Measurements from ENCODE around the gene AP2B1.

AP2B1 gene

DNA sequence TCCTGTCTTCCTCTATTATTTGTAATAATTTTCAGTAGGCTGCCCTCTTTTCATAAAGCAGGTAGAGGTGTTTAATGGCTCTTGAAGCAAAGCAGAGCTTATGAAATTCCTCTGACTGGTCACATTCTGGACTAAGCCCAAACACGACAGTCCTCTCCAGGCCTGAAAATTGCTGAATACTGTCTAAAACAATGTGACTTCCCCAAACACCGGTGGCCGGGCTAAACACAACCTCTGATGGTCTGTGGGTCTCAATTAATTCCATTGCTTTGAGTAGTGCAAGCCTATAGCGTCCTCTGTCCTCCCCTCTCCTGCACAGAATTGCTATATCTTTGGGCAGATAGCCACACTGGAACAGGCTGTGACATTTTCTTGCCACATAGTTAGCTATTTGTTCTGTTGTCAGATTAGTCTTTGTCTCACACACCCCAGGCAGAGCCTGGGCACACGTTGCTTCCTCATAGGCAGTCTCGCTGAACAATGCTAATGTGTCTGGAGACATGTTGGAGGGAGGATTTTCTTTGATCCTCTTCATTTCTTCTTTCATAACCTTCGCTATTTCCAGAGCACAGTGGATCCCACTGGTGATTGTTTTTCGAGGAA lies 38.8 kb upstream of the AP2B1 start:
- H3K9me2 ChIP-seq (replicated peaks; ENCODE audit: control insufficient read depth, low read length) = no peaks in the 10 kb centered on the region
- H4K20me1 ChIP-seq (ENCODE audit: control insufficient read depth, insufficient read depth, low read depth, low read length) = no peaks in the 10 kb centered on the region
- H3K4me3 ChIP-seq (ENCODE audit: low read length) = no peak overlapping the region
- TF ChIP-seq EZH2phosphoT487 (IDR thresholded peaks at IDR 0.05; ENCODE audit: borderline replicate concordance, low read length) = no peak
- TF ChIP-seq, protein P1, sequence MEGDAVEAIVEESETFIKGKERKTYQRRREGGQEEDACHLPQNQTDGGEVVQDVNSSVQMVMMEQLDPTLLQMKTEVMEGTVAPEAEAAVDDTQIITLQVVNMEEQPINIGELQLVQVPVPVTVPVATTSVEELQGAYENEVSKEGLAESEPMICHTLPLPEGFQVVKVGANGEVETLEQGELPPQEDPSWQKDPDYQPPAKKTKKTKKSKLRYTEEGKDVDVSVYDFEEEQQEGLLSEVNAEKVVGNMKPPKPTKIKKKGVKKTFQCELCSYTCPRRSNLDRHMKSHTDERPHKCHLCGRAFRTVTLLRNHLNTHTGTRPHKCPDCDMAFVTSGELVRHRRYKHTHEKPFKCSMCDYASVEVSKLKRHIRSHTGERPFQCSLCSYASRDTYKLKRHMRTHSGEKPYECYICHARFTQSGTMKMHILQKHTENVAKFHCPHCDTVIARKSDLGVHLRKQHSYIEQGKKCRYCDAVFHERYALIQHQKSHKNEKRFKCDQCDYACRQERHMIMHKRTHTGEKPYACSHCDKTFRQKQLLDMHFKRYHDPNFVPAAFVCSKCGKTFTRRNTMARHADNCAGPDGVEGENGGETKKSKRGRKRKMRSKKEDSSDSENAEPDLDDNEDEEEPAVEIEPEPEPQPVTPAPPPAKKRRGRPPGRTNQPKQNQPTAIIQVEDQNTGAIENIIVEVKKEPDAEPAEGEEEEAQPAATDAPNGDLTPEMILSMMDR (IDR thresholded peaks at IDR 0.05; ENCODE audit: low read depth, low read length, poor library complexity, severe bottlenecking) = no peak
- no peaks in the 10 kb centered on the region for H3K9me3 ChIP-seq (ENCODE audit: control insufficient read depth, insufficient read depth, low read length)
- no peak overlapping the region for H3K27ac ChIP-seq (ENCODE audit: low read depth, low read length)
- peaks cover 3% of the 10 kb centered on the region; the same call in 1 of the 2 replicates for H3K4me1 ChIP-seq (ENCODE audit: control insufficient read depth, low read length)
- no peak overlapping the region for H3K4me2 ChIP-seq (ENCODE audit: low read length)
- no peaks in the 10 kb centered on the region for H3K79me2 ChIP-seq (ENCODE audit: control insufficient read depth, low read length)
- no peaks in the 10 kb centered on the region for H3K36me3 ChIP-seq (ENCODE audit: control insufficient read depth, low read length)
- peaks cover 24% of the 10 kb centered on the region for H3K27me3 ChIP-seq (ENCODE audit: control insufficient read depth, low read length)
- no peaks in the 10 kb centered on the region for H3F3A ChIP-seq (ENCODE audit: control insufficient read depth, insufficient read depth)

DNA sequence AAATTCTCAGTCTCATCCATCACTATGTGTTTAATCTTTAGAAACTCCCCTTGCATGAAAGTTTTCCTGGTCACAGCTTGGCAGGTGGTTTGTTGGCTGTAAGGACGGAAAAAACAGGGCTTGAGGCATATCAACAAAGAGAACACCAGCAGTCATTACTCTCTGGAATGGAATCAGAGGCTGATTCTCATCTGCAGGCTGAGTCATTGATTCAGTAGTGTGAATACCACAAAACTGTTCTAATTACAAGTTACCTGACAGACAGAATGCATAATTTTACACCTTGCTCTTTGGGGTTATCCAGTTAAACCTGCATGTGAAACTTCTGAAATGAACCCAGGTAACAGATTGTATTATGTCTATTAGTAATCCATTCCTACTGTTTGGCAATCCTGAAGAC lies 38.1 kb upstream of the AP2B1 start:
- H3K9me2 ChIP-seq (replicated peaks; ENCODE audit: control insufficient read depth, low read length) = no peaks in the 10 kb centered on the region
- no peaks in the 10 kb centered on the region for H3K9me3 ChIP-seq (ENCODE audit: control insufficient read depth, insufficient read depth, low read length)
- H3K4me2 ChIP-seq (ENCODE audit: low read length) = no peak overlapping the region
- no peaks in the 10 kb centered on the region for H3K36me3 ChIP-seq (ENCODE audit: control insufficient read depth, low read length)
- no peaks in the 10 kb centered on the region for H3F3A ChIP-seq (ENCODE audit: control insufficient read depth, insufficient read depth)
- peaks cover 20% of the 10 kb centered on the region for H3K27me3 ChIP-seq (ENCODE audit: control insufficient read depth, low read length)
- H3K27ac ChIP-seq (ENCODE audit: low read depth, low read length) = no peak overlapping the region
- TF ChIP-seq EZH2phosphoT487 (IDR thresholded peaks at IDR 0.05; ENCODE audit: borderline replicate concordance, low read length) = no peak
- TF ChIP-seq, protein P1 (IDR thresholded peaks at IDR 0.05; ENCODE audit: low read depth, low read length, poor library complexity, severe bottlenecking) = no peak
- peaks cover 3% of the 10 kb centered on the region; the same call in 1 of the 2 replicates for H3K4me1 ChIP-seq (ENCODE audit: control insufficient read depth, low read length)
- no peak overlapping the region for H3K4me3 ChIP-seq (ENCODE audit: low read length)
- H3K79me2 ChIP-seq (ENCODE audit: control insufficient read depth, low read length) = no peaks in the 10 kb centered on the region
- no peaks in the 10 kb centered on the region for H4K20me1 ChIP-seq (ENCODE audit: control insufficient read depth, insufficient read depth, low read depth, low read length)

DNA sequence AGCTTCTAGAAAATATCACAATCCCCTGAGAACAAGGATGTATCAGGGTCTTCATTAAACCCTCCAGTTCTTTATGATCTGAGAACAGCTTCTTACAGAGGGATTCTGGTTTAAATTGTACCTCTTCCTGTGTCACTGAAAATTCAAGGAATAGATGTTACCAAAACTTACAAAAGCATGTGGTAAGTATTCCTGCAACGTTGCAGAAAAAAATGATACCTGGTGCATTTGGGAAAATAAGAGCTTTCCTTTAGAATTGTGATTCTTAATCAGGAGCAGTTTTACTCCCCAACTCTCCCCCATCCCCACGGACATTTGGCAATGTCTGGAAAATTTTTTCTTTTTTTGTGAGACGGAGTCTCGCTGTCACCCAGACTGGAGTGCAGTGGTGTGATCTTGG lies 33.8 kb upstream of the AP2B1 start:
- H3K27me3 ChIP-seq (ENCODE audit: control insufficient read depth, low read length) = peaks cover 15% of the 10 kb centered on the region; the same call in 1 of the 2 replicates
- no peak for TF ChIP-seq EZH2phosphoT487 (IDR thresholded peaks at IDR 0.05; ENCODE audit: borderline replicate concordance, low read length)
- TF ChIP-seq, protein P1 (IDR thresholded peaks at IDR 0.05; ENCODE audit: low read depth, low read length, poor library complexity, severe bottlenecking) = no peak
- no peaks in the 10 kb centered on the region for H4K20me1 ChIP-seq (ENCODE audit: control insufficient read depth, insufficient read depth, low read depth, low read length)
- no peaks in the 10 kb centered on the region for H3K79me2 ChIP-seq (ENCODE audit: control insufficient read depth, low read length)
- no peaks in the 10 kb centered on the region for H3K36me3 ChIP-seq (ENCODE audit: control insufficient read depth, low read length)
- H3K27ac ChIP-seq (ENCODE audit: low read depth, low read length) = no peak overlapping the region
- no peaks in the 10 kb centered on the region for H3F3A ChIP-seq (ENCODE audit: control insufficient read depth, insufficient read depth)
- H3K9me2 ChIP-seq (replicated peaks; ENCODE audit: control insufficient read depth, low read length) = no peaks in the 10 kb centered on the region
- H3K4me1 ChIP-seq (ENCODE audit: control insufficient read depth, low read length) = peaks cover 3% of the 10 kb centered on the region; the same call in 1 of the 2 replicates
- no peaks in the 10 kb centered on the region for H3K9me3 ChIP-seq (ENCODE audit: control insufficient read depth, insufficient read depth, low read length)
- H3K4me3 ChIP-seq (ENCODE audit: low read length) = no peak overlapping the region
- no peak overlapping the region for H3K4me2 ChIP-seq (ENCODE audit: low read length)

Measured in DOHH2 (cell line).